HG03280 (cell line): ENCODE data around the gene SFXN5.

Experiments used
- ATAC-seq: cut with Tn5 transposase; IDR thresholded peaks from one replicate; pipeline ENCODE4 v1.9.1; 2021; ENCODE audit warnings: mild to moderate bottlenecking, moderate library complexity; ENCODE audit not compliant: unreplicated experiment

The SFXN5 gene

DNA sequence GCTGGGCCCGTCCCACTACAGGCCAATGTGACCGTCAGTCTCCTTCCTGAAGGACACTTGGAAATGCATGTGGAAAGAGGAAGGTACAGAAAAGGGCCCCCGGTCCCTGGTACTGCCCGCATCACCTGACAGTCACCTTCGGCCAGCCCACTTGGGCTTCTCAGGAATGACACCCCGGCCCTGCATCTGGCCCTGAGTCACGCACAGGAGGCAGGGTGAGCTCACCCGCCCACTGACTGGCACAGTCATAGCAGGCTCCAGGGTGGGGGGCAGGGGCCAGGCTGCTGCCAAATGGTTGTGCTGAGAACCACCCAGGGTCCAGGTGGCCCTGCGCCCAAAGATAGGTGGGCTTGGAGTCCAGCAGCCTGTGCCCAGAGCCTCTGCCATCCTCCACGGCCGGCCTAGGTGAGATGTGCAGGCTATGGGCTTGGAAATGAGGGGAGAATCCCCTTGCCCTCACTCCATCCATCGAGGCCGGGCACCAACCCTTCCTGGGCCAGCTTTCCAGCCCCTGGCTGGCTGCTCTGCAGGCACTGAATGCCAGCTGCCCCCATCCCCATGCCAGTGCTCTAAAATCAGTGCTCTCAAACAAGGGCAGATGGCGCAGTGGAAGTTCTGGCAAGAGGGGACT, 140.1 kb downstream of the SFXN5 start:
- ATAC-seq, result no peak

- no peak for ATAC-seq
Observed at GRCh38 chr2:72929010-72929409, 142.5 kb downstream of the SFXN5 start.

DNA sequence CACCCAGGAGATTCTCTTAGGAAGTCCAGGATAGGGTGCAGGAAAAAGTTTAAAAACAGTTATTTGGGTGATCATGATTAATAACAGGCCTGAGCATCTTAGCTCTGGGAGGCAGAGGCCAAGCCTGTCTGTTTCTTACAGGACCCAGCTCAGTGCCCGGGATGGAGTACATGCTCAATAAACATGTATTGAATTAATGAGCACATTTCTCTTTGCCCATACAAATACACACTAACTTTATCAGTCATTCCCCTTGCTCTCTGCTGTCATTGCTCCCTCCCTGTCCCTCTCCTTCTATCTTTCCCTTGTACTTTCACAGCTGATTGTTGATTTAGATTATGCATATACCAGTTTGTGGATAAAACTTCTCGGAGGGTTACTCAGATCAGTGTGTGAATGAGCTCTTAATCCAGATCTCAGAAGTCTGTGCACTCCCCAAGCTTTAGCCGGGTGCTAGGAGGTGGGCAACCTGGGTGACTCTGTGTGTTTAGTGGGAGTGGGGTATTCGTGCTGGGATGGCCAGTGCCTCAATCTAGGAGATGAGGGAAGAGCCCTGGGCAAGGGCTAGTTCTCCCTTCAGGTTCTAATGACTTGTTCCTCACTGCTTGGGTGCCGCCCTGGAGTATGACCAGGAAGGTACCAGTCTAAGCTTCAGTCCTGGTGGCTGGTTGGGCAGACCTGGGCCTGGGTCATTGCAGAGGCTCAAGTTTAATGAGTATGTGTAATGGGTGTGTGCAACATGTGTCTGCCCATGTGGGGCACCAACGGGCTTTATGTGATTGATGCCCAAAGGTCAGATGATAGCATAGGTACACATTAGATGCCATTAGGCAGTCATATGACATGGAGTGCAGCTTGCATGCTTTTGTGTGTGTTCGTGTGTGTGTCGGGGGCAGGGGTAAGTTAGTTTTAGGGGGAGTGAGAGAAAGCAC, 143.6 kb downstream of the SFXN5 start:
- ATAC-seq, result no peak

- ATAC-seq, result no peak
Observed at GRCh38 chr2:72926811-72927465, 144.6 kb downstream of the SFXN5 start.

GRCh38 chr2:72926368-72926767, 145.1 kb downstream of the SFXN5 start:
- ATAC-seq, result no peak

- ATAC-seq, result no peak
Observed at GRCh38 chr2:72925328-72925943, 146.1 kb downstream of the SFXN5 start.

DNA sequence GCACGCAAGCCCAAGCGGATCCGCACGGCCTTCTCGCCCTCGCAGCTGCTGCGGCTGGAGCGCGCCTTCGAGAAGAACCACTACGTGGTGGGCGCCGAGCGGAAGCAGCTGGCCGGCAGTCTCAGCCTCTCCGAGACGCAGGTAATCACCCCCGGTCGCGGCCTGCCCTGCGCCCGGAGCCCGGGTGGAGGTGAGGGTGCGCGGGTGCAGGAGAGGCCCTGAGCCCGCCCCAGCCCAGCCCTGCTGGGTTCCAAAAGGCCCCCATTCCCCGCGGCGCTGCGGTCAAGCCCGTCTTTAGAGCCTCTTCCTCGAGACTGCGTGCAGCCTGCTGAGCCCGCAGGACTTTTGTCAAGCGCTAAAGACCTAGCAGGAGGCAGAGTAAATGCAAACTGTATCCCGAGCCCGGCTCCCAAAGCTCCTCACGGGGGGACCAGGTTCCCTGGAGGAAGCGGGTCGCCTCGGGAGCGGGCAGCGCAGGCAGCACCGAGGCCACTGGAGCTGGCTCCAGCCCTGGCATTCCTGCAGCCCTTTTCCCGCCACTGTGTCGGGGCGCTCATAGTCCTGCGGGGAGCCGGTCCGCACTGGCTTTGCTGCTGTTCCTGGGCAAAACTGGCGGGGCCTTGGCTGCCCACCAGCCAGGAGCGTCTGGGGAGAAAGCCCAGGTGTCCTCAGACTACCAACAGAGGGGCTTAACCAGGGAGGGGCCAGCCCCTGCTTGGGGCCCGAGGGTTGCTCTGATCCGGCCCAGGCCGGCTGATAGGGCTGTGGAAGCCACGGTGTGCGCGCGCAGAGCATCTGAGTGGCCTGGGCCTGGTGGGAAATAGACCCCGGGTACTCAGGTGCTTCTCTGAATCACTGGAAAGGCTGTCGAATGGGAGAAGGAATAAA, 146.9 kb downstream of the SFXN5 start:
- no peak for ATAC-seq

DNA sequence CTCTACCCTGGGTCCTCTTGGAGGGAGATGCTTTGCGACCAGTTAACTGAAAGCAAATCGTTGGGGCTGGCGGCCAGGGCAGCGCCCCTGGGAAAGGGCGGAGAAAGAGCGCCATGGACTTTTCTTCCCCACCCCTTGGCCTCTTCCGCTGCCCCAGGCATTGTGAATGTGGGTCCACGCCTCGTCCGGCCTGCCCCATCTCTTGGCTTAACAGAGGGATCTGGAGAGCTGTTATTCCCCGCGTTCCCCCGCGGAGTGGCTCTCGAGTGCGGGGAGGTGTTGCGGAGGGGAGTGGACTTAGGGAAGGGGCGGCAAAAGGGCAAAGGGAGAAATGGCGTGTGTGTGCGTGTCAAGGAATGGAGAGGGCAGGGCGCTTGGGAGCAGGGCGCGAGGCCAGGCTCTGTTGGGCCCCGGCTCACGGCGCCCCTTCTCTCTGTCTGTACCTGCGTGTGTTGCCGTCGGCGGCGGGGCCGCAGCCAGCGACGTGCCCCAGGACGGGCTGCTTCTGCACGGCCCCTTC, 147.6 kb downstream of the SFXN5 start:
- no peak for ATAC-seq

DNA sequence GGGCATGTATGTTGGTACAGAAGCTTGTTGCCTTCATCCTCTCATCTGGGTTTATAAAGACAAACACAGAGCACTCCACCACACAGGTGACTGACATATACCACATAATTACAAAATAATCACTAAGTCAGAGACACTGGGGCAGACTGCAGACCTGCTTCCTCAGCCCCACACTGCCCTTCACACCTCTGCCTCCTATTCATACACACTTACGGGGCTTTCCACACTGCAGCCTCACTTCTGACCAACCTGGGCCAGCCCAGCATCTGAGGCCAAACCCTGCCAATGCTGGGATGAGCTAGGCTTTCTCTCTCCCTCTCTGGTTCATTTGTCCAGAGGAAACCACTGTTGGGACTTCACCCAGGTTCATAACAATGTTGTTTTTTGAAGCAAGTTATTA, 149.7 kb downstream of the SFXN5 start:
- no peak for ATAC-seq

- no peak for ATAC-seq
Observed at GRCh38 chr2:72921088-72921851, 150.2 kb downstream of the SFXN5 start.

DNA sequence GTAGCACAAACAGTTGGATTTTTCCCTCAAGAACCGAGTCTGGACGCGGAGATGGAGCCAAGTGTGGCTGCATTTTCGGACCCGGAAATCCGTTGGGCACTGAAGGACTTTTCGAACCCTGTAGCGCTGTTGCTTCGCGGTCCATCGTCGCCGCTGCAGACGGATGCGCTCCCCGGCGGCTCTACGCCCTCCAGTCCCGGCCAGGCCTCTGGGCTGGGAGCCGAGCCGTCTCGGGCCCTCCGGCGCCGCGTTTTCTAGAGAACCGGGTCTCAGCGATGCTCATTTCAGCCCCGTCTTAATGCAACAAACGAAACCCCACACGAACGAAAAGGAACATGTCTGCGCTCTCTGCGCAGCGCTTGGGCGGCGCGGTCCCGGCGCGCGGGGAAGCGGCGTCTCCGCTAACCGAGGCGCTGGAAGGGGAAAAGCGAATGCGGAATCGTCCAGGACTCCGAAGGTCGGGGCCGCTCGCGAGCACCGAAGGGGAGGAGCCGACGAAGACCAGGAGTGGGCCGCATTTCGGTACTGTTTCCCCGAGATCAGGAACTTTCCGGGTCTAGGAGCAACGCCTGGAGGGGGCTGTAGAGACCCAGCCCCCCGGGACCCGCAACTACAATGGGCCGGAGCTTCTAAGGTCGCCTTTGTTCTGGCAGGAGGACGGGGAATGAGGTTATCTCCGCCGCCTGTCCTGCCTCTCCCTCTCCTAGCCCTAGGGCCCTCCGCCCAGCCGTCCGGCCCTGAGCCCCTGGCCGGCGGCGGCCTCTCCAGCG, 151.0 kb downstream of the SFXN5 start:
- ATAC-seq, result no peak

- ATAC-seq, result no peak
Observed at GRCh38 chr2:72919414-72920317, 151.8 kb downstream of the SFXN5 start.

DNA sequence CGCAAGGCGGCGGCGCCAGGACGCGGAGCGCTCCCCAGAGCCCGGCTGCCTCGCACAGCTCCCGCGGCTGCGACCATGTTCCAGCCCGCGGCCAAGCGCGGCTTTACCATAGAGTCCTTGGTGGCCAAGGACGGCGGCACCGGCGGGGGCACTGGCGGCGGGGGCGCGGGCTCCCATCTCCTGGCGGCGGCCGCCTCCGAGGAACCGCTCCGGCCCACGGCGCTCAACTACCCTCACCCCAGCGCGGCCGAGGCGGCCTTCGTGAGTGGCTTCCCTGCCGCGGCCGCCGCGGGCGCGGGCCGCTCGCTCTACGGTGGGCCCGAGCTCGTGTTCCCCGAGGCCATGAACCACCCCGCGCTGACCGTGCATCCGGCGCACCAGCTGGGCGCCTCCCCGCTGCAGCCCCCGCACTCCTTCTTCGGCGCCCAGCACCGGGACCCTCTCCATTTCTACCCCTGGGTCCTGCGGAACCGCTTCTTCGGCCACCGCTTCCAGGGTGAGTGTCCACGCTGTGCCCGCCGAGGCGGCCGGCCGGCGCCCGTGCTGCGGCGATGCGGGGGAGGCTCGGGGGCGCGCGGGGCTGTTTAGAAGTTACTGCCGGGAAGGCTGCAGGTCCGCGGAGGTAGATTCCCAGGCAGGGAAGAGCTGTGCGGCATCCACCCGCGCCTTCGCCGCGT, 153.5 kb downstream of the SFXN5 start:
- ATAC-seq, result no peak

DNA sequence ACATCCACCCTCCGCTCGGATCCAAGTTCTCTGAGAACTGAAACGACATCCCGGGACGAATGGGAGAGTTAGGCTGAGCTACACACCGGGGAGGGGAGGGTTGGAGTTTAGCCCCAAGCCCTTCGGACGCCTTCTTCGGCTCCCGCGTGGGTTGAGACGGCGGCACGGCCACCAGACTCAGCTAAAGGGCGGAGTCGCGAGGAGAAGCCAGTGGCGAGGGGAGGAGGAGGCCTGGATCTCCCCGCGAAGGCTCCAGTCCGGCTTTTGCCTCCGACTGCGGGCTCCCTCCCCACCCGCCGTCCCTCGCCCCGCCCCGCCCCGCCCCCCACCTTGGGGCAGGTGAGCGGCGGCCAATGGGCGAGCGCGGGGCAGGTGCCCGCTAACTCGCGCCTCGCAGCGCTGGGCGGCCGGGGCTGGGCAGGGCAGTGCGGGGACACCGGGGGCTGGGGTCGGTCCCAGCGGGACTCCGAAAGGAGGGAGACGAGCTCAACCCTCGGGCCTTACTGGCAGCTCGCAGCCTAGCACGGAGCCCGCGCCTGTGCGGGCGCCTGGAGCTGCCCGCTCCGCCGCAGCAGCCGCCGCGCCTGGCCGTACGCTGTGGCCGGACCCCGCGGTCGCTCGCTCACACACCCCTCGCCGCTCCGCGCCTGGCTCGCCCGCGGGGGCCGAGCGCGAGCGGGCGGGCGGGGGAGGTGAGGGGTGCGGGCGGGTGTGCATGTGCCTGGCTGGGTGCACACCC, 154.2 kb downstream of the SFXN5 start, which contains the start of gene EMX1:
Gene EMX1 (plus strand): TSS at position 382 of the 739 bp plus-strand sequence. CDS start 334 bp downstream, at position 716.
- peak; percentile 44 for ATAC-seq

GRCh38 chr2:72916743-72917137, 154.8 kb downstream of the SFXN5 start:
- peak; percentile 6 for ATAC-seq
